Measurements from ENCODE around the gene PPIE.
"Not testable (repeated sequence)": the region's sequence is repeated elsewhere in the genome, so short reads cannot be mapped to it uniquely, and the experiment has no call there.

Gene PPIE

GRCh38 chr1:39778463-39779099 is 39.9 kb downstream of the PPIE start:
- not testable (repeated sequence) for H3K4me3 ChIP-seq (ENCODE audit: low read length in 2 of 2); H3K27me3 ChIP-seq (ENCODE audit: control insufficient read depth in 1 of 2, insufficient read depth in 2 of 2, low read length in 2 of 2); H3K9me3 ChIP-seq (ENCODE audit: control insufficient read depth in 2 of 2, low read length in 2 of 2); H3K9ac ChIP-seq (ENCODE audit: low read length in 2 of 2); H3K27ac ChIP-seq (ENCODE audit: low read length); H3K36me3 ChIP-seq (ENCODE audit: control insufficient read depth in 2 of 2, insufficient read depth in 2 of 2, low read length in 2 of 2); H3K4me1 ChIP-seq (ENCODE audit: control insufficient read depth, insufficient read depth, low read length)

- H3K9me3 ChIP-seq (ENCODE audit: control insufficient read depth in 2 of 2, low read length in 2 of 2), result no peaks in the 10 kb centered on the region
These were observed 40.5 kb downstream of the PPIE start for GRCh38 chr1:39779137-39779536.

GRCh38 chr1:39779821-39780220 is 41.1 kb downstream of the PPIE start:
- H3K27ac ChIP-seq (ENCODE audit: low read length), result no peak overlapping the region
- peaks cover 0 to 2% of the 10 kb centered on the region in 2 donors for H3K27me3 ChIP-seq (ENCODE audit: control insufficient read depth in 1 of 2, insufficient read depth in 2 of 2, low read length in 2 of 2)
- no peaks in the 10 kb centered on the region for H3K9me3 ChIP-seq (ENCODE audit: control insufficient read depth in 2 of 2, low read length in 2 of 2)
- no peak overlapping the region for H3K9ac ChIP-seq (ENCODE audit: low read length in 2 of 2)
- no peak overlapping the region for H3K4me3 ChIP-seq (ENCODE audit: low read length in 2 of 2)
- H3K4me1 ChIP-seq (ENCODE audit: control insufficient read depth, insufficient read depth, low read length), result no peaks in the 10 kb centered on the region
- no peaks in the 10 kb centered on the region for H3K36me3 ChIP-seq (ENCODE audit: control insufficient read depth in 2 of 2, insufficient read depth in 2 of 2, low read length in 2 of 2)

More at GRCh38 chr1:39779137-39779536, 40.5 kb downstream of the PPIE start:
- H3K36me3 ChIP-seq (ENCODE audit: control insufficient read depth in 2 of 2, insufficient read depth in 2 of 2, low read length in 2 of 2), result no peaks in the 10 kb centered on the region
- no peak overlapping the region for H3K9ac ChIP-seq (ENCODE audit: low read length in 2 of 2)
- no peak overlapping the region for H3K27ac ChIP-seq (ENCODE audit: low read length)
- H3K27me3 ChIP-seq (ENCODE audit: control insufficient read depth in 1 of 2, insufficient read depth in 2 of 2, low read length in 2 of 2), result peaks cover 0 to 2% of the 10 kb centered on the region in 2 donors
- H3K4me1 ChIP-seq (ENCODE audit: control insufficient read depth, insufficient read depth, low read length), result no peaks in the 10 kb centered on the region
- H3K4me3 ChIP-seq (ENCODE audit: low read length in 2 of 2), result no peak overlapping the region

GRCh38 chr1:39781349-39781715 is 42.6 kb downstream of the PPIE start:
- peaks cover 0 to 2% of the 10 kb centered on the region in 2 donors for H3K27me3 ChIP-seq (ENCODE audit: control insufficient read depth in 1 of 2, insufficient read depth in 2 of 2, low read length in 2 of 2)
- H3K4me3 ChIP-seq (ENCODE audit: low read length in 2 of 2), result no peak overlapping the region
- H3K27ac ChIP-seq (ENCODE audit: low read length), result no peak overlapping the region
- H3K4me1 ChIP-seq (ENCODE audit: control insufficient read depth, insufficient read depth, low read length), result no peaks in the 10 kb centered on the region
- no peaks in the 10 kb centered on the region for H3K9me3 ChIP-seq (ENCODE audit: control insufficient read depth in 2 of 2, low read length in 2 of 2)
- no peak overlapping the region for H3K9ac ChIP-seq (ENCODE audit: low read length in 2 of 2)
- H3K36me3 ChIP-seq (ENCODE audit: control insufficient read depth in 2 of 2, insufficient read depth in 2 of 2, low read length in 2 of 2), result no peaks in the 10 kb centered on the region

- Histone ChIP-seq H3K9ac (ENCODE audit: low read length in 2 of 2) (no peak overlapping the region), H3K4me1 (ENCODE audit: control insufficient read depth, insufficient read depth, low read length) (no peaks in the 10 kb centered on the region), H3K27ac (ENCODE audit: low read length) (no peak overlapping the region), H3K4me3 (ENCODE audit: low read length in 2 of 2) (no peak overlapping the region), H3K27me3 (ENCODE audit: control insufficient read depth in 1 of 2, insufficient read depth in 2 of 2, low read length in 2 of 2) (peaks cover 3 to 5% of the 10 kb centered on the region in 2 donors), H3K36me3 (ENCODE audit: control insufficient read depth in 2 of 2, insufficient read depth in 2 of 2, low read length in 2 of 2) (no peaks in the 10 kb centered on the region), H3K9me3 (ENCODE audit: control insufficient read depth in 2 of 2, low read length in 2 of 2) (no peaks in the 10 kb centered on the region)
These were observed 43.4 kb downstream of the PPIE start for GRCh38 chr1:39782103-39782502.

- not testable (repeated sequence) for H3K27ac ChIP-seq (ENCODE audit: low read length); H3K9me3 ChIP-seq (ENCODE audit: control insufficient read depth in 2 of 2, low read length in 2 of 2); H3K36me3 ChIP-seq (ENCODE audit: control insufficient read depth in 2 of 2, insufficient read depth in 2 of 2, low read length in 2 of 2); H3K4me3 ChIP-seq (ENCODE audit: low read length in 2 of 2); H3K9ac ChIP-seq (ENCODE audit: low read length in 2 of 2); H3K4me1 ChIP-seq (ENCODE audit: control insufficient read depth, insufficient read depth, low read length)
- H3K27me3 ChIP-seq (ENCODE audit: control insufficient read depth in 1 of 2, insufficient read depth in 2 of 2, low read length in 2 of 2), result peaks cover 8 to 11% of the 10 kb centered on the region in 2 donors
These were observed 44.0 kb downstream of the PPIE start for GRCh38 chr1:39782685-39783084.

- H3K9me3 ChIP-seq (ENCODE audit: control insufficient read depth in 2 of 2, low read length in 2 of 2); H3K4me3 ChIP-seq (ENCODE audit: low read length in 2 of 2); H3K36me3 ChIP-seq (ENCODE audit: control insufficient read depth in 2 of 2, insufficient read depth in 2 of 2, low read length in 2 of 2); H3K27ac ChIP-seq (ENCODE audit: low read length); H3K9ac ChIP-seq (ENCODE audit: low read length in 2 of 2); H3K4me1 ChIP-seq (ENCODE audit: control insufficient read depth, insufficient read depth, low read length): not testable (repeated sequence)
- peaks cover 13 to 24% of the 10 kb centered on the region in 2 donors for H3K27me3 ChIP-seq (ENCODE audit: control insufficient read depth in 1 of 2, insufficient read depth in 2 of 2, low read length in 2 of 2)
These were observed 47.8 kb downstream of the PPIE start for GRCh38 chr1:39786303-39787107.

- H3K9ac ChIP-seq (ENCODE audit: low read length in 2 of 2); H3K27ac ChIP-seq (ENCODE audit: low read length); H3K36me3 ChIP-seq (ENCODE audit: control insufficient read depth in 2 of 2, insufficient read depth in 2 of 2, low read length in 2 of 2); H3K4me3 ChIP-seq (ENCODE audit: low read length in 2 of 2); H3K4me1 ChIP-seq (ENCODE audit: control insufficient read depth, insufficient read depth, low read length); H3K9me3 ChIP-seq (ENCODE audit: control insufficient read depth in 2 of 2, low read length in 2 of 2): not testable (repeated sequence)
- H3K27me3 ChIP-seq (ENCODE audit: control insufficient read depth in 1 of 2, insufficient read depth in 2 of 2, low read length in 2 of 2), result peaks cover 13 to 24% of the 10 kb centered on the region in 2 donors
These were observed 48.4 kb downstream of the PPIE start for GRCh38 chr1:39787108-39787375.

- H3K27ac ChIP-seq (ENCODE audit: low read length), result no peak overlapping the region
- no peak overlapping the region for H3K4me3 ChIP-seq (ENCODE audit: low read length in 2 of 2)
- H3K9me3 ChIP-seq (ENCODE audit: control insufficient read depth in 2 of 2, low read length in 2 of 2), result no peaks in the 10 kb centered on the region
- no peak overlapping the region for H3K9ac ChIP-seq (ENCODE audit: low read length in 2 of 2)
- H3K36me3 ChIP-seq (ENCODE audit: control insufficient read depth in 2 of 2, insufficient read depth in 2 of 2, low read length in 2 of 2), result no peaks in the 10 kb centered on the region
- H3K4me1 ChIP-seq (ENCODE audit: control insufficient read depth, insufficient read depth, low read length), result peaks cover 4% of the 10 kb centered on the region
- peaks cover 13 to 25% of the 10 kb centered on the region in 2 donors for H3K27me3 ChIP-seq (ENCODE audit: control insufficient read depth in 1 of 2, insufficient read depth in 2 of 2, low read length in 2 of 2)
These were observed 48.8 kb downstream of the PPIE start for GRCh38 chr1:39787468-39787867.

- H3K36me3 ChIP-seq (ENCODE audit: control insufficient read depth in 2 of 2, insufficient read depth in 2 of 2, low read length in 2 of 2); H3K9me3 ChIP-seq (ENCODE audit: control insufficient read depth in 2 of 2, low read length in 2 of 2); H3K4me1 ChIP-seq (ENCODE audit: control insufficient read depth, insufficient read depth, low read length); H3K4me3 ChIP-seq (ENCODE audit: low read length in 2 of 2); H3K9ac ChIP-seq (ENCODE audit: low read length in 2 of 2); H3K27ac ChIP-seq (ENCODE audit: low read length): not testable (repeated sequence)
- H3K27me3 ChIP-seq (ENCODE audit: control insufficient read depth in 1 of 2, insufficient read depth in 2 of 2, low read length in 2 of 2), result peaks cover 13 to 26% of the 10 kb centered on the region in 2 donors
These were observed 49.3 kb downstream of the PPIE start for GRCh38 chr1:39787964-39788363.

- no peak overlapping the region for H3K27ac ChIP-seq (ENCODE audit: low read length)
- H3K27me3 ChIP-seq (ENCODE audit: control insufficient read depth in 1 of 2, insufficient read depth in 2 of 2, low read length in 2 of 2), result peaks cover 13 to 26% of the 10 kb centered on the region in 2 donors
- peaks cover 4% of the 10 kb centered on the region for H3K4me1 ChIP-seq (ENCODE audit: control insufficient read depth, insufficient read depth, low read length)
- H3K4me3 ChIP-seq (ENCODE audit: low read length in 2 of 2), result peak overlapping the region in 1 of 2 donors; percentile 54
- no peaks in the 10 kb centered on the region for H3K36me3 ChIP-seq (ENCODE audit: control insufficient read depth in 2 of 2, insufficient read depth in 2 of 2, low read length in 2 of 2)
- H3K9ac ChIP-seq (ENCODE audit: low read length in 2 of 2), result no peak overlapping the region
- no peaks in the 10 kb centered on the region for H3K9me3 ChIP-seq (ENCODE audit: control insufficient read depth in 2 of 2, low read length in 2 of 2)
These were observed 49.7 kb downstream of the PPIE start for GRCh38 chr1:39788426-39788757.

All from stomach smooth muscle (tissue), 2 donors.